ENCODE measurements around the gene GNAL.
"Not testable (repeated sequence)": the region's sequence is repeated elsewhere in the genome, so short reads cannot be mapped to it uniquely, and the experiment has no call there.

Gene GNAL

DNA sequence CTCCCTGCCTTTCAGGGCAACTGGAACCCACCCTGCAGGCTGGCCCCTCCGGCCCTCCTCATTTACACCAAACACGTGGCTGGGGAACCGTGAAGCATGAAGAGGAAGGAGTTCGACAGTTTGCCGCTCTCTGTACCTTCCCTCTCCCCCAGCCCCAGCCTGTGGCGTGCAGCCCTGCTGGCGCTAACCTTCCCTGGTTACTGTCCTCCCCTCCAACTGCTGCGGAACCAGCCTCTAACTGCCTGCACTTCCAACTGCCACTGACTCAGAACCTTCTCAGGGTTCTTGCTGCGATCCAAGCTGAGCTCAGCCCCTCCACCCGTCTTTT, 19.2 kb upstream of the GNAL start:
- DNase-seq = no peak

DNA sequence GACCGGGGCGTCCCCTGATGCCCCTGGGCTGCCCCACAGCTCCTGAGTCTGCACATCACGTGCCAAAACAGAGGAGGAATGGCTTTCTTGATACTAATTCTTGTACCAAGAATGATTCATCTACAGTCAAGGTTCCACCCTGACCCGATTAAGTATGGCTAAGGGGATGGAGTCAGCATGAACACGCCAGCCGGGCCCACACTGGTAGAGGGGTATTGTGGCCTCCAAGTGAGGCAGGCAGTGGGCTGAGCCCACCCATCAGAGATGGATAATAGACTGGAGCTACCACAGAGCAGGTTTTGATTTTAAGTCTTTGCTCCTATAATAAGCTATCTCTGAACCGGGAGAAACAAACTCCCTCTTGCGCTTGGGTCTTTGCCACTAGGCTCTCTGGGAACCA, 17.9 kb upstream of the GNAL start:
- DNase-seq = no peak

DNA sequence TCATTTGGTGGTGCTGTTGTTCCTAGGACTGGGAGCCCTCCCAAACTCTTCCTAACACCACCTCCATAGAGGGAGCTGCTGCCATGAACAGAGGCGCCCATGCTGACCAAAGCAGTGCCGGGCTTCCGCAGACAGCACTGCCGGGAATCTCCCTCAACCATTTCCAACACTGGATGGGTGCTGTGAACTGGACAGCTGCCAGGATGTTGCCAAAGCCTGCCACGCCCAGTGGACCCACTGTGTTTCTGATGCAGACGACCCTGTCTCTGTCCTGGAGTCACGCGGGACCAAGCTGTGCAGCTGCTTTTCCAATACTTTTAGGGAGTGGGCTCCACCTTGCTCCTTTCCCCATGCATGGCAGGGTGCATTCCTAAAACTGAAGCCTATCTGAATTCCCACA, 16.9 kb upstream of the GNAL start:
- DNase-seq = no peak

- DNase-seq = no peak
Observed at GRCh38 chr18:11672846-11673454, 16.1 kb upstream of the GNAL start.

DNA sequence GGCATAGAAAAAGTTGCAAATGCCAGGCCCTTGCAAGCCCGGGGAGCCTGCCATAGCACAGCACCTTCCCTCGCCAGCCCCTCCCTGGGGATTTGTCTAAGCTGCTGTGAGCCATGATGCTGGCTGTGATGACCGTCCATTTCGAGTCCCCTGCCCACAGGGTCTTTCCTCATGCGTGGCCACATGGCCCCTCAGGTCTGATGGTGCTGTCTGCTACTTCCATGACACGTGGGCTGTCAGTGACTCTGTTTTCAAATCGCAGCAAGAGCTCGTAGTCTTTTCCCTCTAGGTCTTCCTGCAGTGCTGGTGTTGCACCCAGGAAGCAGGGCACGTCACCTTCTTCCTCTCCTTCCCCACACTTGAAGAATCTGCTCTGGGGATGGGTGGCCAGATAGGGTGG, 15.5 kb upstream of the GNAL start:
- no peak for DNase-seq

GRCh38 chr18:11674119-11674518, 14.9 kb upstream of the GNAL start:
- no peak for DNase-seq

DNA sequence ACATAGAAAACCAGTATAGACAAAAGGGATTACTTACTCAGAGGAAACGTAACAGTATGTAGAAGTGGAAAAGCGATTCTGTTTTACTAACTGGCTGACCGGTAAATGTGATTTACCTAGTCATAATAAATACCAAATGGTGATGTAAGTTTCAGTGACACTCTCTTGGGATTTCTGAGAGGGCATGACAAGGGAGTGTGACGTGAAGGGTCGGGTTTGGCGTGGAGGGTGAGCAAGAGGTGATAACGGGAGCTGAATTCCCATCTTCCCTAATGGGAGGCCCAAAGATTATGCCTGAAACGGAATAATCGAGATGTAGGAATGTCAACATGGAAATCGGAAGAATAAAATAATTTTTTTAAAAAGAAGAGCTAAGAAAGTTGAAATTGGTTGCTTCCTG, 12.7 kb upstream of the GNAL start:
- no peak for DNase-seq

- DNase-seq = no peak
Observed at GRCh38 chr18:11676867-11677266, 12.2 kb upstream of the GNAL start.

DNA sequence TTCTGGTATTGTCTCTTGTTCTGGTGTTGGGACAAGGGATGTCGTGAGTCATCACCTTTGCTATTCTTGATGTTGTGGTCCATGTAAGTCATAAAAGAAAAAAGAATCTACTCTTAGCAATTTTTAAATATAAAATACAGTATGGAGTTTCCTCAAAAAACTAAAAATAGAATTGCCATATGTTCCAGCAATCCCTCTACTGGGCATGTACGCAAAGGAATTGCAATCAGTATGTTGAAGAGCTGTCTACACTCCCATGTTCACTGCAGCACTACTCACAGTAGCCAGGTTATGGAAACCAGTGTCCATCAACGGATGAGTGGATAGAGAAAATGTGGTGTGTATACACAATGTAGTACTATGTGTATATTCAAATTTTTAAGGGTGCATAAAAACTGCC, 10.9 kb upstream of the GNAL start:
- no peak for DNase-seq

- DNase-seq = peak; percentile 29
Observed at GRCh38 chr18:11689669-11690565, 853 bp downstream of the GNAL start.

GRCh38 chr18:11690660-11691059, 1.6 kb downstream of the GNAL start:
- DNase-seq = not testable (repeated sequence)

- no peak for DNase-seq
Observed at GRCh38 chr18:11695736-11696135, 6.7 kb downstream of the GNAL start.

GRCh38 chr18:11696451-11696850, 7.4 kb downstream of the GNAL start:
- DNase-seq = no peak

DNA sequence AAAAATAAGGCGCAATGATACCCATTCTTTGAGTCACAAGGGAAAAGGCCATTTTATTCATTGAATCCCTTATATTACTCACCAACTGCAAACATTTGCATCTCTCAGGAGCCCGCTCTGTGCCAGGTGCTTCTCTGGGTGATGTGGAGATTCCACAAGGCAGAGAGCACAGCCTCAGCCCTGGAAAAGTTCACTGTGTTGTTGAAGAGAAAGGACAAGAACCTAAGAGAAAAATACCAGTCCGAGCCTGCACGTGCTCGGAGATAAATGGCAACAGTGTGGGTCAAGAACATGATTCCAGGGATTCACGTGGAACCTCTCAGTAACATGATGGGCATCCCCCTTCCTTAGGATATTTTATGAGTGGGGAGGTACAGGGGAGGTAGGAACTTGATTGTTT, 11.8 kb downstream of the GNAL start:
- no peak for DNase-seq

GRCh38 chr18:11710578-11710977, 21.5 kb downstream of the GNAL start:
- DNase-seq = no peak

DNA sequence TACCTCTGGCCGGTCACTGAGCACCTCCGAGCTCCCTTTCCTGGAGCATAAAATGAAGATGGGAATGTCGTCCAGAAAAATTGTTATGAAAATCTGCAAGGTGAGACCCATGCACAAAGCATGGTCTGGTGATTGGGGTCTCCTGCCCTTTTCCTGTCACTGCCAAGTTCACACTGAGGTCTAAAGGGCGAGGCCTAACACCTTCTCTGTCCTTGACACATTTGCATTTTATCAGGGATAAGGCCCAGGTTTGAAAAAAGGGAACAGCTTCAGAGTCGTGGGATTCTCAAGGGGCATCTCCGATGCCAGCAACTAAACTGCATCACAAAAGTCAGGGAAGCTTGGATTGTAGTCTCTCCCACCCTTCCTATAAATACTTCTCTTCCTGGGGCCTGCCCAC, 24.7 kb downstream of the GNAL start:
- DNase-seq = no peak

- DNase-seq = no peak
Observed at GRCh38 chr18:11714244-11714918, 25.3 kb downstream of the GNAL start.

DNA sequence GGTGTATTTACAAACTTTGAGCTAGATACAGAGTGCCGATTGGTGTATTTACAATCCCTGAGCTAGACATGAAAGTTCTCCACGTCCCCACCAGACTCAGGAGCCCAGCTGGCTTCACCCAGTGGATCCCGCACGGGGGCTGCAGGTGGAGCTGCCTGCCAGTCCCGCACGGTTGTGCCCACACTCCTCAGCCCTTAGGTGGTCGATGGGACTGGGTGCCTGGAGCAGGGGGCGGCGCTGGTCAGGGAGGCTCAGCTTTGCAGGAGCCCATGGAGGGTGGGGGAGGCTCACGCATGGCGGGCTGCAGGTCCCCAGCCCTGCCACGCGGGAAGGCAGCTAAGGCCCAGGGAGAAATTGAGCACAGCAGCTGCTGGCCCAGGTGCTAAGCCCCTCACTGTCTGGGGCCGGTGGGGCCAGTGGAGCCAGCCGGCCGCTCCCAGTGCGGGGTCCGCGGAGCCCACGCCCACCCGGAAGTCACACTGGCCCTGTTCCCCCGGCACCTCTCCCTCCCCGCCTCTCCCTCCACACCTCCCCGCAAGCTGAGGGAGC, 27.8 kb downstream of the GNAL start:
- DNase-seq = not testable (repeated sequence)

DNA sequence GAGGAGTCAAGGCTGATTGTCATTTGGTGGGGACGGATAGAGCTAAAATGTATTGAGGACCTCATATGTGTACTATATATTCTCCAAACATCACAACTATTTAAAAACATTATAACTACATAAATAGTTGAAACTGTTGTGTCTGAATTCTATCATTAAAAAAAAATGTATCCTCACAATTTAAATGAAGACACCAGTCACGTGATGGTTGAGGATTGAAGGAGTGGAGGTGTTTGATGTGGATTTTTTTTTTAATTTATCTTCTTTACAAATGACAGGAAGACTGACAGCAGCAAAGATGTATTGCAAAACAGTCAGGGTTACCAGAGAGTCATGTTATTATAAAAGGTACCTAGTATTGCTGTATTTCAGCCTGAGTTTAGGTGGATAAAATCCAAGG, 30.0 kb downstream of the GNAL start:
- DNase-seq = no peak

DNA sequence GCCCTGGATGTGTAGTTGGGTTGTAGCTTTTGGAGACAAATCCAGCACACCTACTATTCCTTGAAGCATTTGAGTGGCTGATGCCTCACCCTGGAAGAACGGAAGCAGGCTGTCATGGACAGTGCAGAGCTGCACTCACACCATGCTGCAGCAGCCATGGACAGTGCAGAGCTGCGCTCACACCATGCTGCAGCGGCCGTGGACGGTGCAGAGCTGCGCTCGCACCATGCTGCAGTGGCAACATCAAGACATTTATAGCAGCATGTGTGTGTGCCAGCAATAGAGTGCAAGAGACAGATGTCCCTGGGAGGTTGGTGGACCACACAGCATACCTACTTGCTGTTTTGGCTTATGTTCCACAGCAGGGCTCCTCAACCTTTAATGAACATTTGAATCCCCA, 30.6 kb downstream of the GNAL start:
- DNase-seq = no peak

GRCh38 chr18:11721720-11722119, 32.7 kb downstream of the GNAL start:
- DNase-seq = no peak

GRCh38 chr18:11724781-11725180, 35.7 kb downstream of the GNAL start:
- no peak for DNase-seq

DNA sequence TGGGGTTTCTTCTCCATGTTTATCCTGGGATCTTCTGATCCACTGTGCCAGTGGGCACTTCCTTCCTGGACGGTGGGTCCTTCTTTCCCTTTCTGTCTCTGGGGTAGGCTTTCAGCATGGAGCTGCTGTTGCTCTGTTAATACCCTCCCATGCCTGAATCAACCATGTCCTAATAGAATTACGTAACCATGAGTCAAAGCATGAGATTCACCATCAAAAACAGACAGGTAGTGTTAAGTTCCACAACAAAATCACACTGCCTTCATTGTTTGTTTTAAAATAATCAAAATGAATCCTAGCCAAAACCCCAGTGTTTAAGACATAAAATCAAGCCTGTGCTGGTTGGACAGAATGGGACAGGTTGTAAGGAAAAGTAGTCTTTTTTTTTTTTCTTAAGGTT, 37.5 kb downstream of the GNAL start:
- no peak for DNase-seq

DNA sequence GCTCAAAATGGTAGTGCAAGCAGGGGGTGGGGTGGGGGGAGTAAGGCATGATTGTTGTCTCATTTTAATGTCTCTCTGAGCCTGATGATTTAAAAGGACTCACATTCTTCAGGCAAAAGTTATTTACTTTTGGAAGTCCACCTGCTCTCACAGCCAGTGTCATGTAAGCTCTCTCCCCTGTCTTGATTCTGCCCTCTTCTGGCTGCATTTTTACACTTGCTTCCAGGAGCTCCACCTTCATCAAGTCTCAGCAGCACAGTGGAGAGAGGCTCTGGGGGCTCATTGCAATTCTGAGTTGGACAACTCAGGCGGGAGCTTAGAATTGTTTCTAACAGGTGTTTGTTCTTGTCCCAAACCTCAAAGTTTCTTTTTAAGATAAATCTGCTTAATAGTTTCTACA, 39.2 kb downstream of the GNAL start:
- DNase-seq = no peak
